Measurements from ENCODE around the gene FASTKD2.
"Not testable (repeated sequence)": the region's sequence is repeated elsewhere in the genome, so short reads cannot be mapped to it uniquely, and the experiment has no call there.

The FASTKD2 gene

DNA sequence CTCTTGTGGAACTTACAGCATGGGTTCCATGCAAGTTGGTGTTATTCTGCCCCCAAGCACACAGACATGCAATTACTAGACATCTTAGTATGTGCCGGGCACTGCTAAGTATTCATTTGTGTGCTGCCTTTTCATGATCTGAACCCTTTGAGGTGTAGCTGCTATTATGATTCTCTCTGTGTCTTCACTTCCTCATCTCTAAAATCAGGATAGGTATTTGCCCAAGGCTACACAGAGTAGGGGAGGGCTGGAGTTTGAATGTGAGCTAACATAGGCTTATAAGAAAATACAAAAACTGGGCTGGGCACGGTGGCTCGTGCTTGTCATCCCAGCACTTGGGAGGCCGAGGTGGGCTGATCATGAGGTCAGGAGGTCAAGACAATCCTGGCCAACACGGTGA is 27.2 kb downstream of the FASTKD2 start:
- Histone ChIP-seq H3K4me3 (ENCODE audit: extremely low read depth, insufficient read depth, low read length, poor library complexity, severe bottlenecking) (no peak overlapping the region), H3K9me3 (ENCODE audit: control insufficient read depth, low read length) (no peaks in the 10 kb centered on the region), H3K4me1 (ENCODE audit: control insufficient read depth, insufficient read depth, low read length, poor library complexity, severe bottlenecking) (no peaks in the 10 kb centered on the region), H3K27ac (ENCODE audit: low read depth, low read length, severe bottlenecking) (no peak overlapping the region), H3K36me3 (ENCODE audit: control insufficient read depth, insufficient read depth, low read length) (peaks cover 78% of the 10 kb centered on the region)
- WGBS, 2 experiments (ENCODE audit: insufficient coverage in 2 of 2), result 96% methylated on average over 3 of the region's 5 CpGs; no CpG with 5 or more reads in 1 of the 2 experiments

DNA sequence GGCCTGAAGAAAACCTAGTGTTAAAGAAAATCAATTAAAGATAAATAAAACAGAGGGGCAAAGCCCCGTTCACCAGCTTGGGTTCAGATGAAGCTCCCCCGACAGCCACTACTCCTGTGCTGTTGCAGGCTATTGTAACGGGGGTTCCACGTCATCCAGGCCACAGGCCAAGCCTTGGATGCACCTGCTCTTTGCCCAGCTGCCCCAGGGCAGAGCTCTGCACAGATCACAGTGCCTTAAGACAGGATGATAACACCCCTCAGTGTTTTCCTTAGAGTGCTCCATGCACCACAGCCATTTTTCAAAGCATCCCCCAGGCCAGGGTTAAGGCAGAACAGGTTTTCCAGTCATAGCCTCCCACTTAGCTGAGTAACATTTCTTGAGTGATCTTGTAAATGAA is 32.0 kb downstream of the FASTKD2 start:
- Histone ChIP-seq H3K4me1 (ENCODE audit: control insufficient read depth, insufficient read depth, low read length, poor library complexity, severe bottlenecking) (no peaks in the 10 kb centered on the region), H3K36me3 (ENCODE audit: control insufficient read depth, insufficient read depth, low read length) (peaks cover 41% of the 10 kb centered on the region), H3K4me3 (ENCODE audit: extremely low read depth, insufficient read depth, low read length, poor library complexity, severe bottlenecking) (no peak overlapping the region), H3K27ac (ENCODE audit: low read depth, low read length, severe bottlenecking) (no peak overlapping the region), H3K9me3 (ENCODE audit: control insufficient read depth, low read length) (no peaks in the 10 kb centered on the region)
- 96 to 98% methylated on average over 4 of the region's 4 CpGs for WGBS, 2 experiments (ENCODE audit: insufficient coverage in 2 of 2)

DNA sequence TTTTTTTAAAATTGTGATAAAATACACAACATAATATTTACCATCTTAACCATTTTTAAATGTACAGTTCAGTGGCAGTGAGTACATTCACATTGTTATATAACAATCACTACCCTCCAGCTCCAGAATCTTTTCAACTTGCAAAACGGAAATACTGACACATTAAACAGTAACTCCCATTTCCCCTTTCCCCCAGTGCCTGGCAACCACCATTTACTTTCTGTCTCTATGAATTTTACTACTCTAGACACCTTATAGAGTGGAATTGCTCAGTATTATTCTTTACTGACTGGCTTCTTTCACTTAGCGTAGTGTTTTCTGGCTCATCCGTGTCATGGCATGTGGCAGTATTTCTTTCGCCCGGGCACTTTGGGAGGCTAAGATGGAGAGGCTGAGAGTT is 32.6 kb downstream of the FASTKD2 start:
- Histone ChIP-seq H3K36me3 (ENCODE audit: control insufficient read depth, insufficient read depth, low read length) (peaks cover 36% of the 10 kb centered on the region), H3K4me3 (ENCODE audit: extremely low read depth, insufficient read depth, low read length, poor library complexity, severe bottlenecking) (no peak overlapping the region), H3K9me3 (ENCODE audit: control insufficient read depth, low read length) (no peaks in the 10 kb centered on the region), H3K27ac (ENCODE audit: low read depth, low read length, severe bottlenecking) (no peak overlapping the region), H3K4me1 (ENCODE audit: control insufficient read depth, insufficient read depth, low read length, poor library complexity, severe bottlenecking) (no peaks in the 10 kb centered on the region)
- 40 to 62% methylated on average over 1 to 3 of the region's 5 CpGs for WGBS, 2 experiments (ENCODE audit: insufficient coverage in 2 of 2)

DNA sequence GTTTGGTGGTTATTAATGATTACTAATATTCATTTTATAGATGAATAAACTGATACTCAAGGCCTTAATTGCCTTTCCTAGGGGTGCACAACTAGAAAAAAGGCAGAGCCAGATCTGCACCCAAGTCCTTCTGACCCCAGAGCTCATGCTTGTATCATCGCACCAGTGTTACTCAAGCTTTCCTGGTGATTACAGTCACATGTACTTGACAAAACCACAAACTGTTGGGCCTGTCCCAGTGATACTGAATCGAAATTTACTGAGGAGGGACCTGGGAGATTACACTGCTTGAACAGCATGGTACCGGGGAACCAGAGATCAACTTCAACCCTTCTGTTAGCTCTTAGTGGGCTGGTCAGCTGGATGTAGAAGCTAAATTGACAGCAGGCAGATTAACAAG is 33.7 kb downstream of the FASTKD2 start:
- Histone ChIP-seq H3K4me1 (ENCODE audit: control insufficient read depth, insufficient read depth, low read length, poor library complexity, severe bottlenecking) (no peaks in the 10 kb centered on the region), H3K27ac (ENCODE audit: low read depth, low read length, severe bottlenecking) (no peak overlapping the region), H3K4me3 (ENCODE audit: extremely low read depth, insufficient read depth, low read length, poor library complexity, severe bottlenecking) (no peak overlapping the region), H3K9me3 (ENCODE audit: control insufficient read depth, low read length) (no peaks in the 10 kb centered on the region), H3K36me3 (ENCODE audit: control insufficient read depth, insufficient read depth, low read length) (peaks cover 27% of the 10 kb centered on the region)
- WGBS, 2 experiments (ENCODE audit: insufficient coverage in 2 of 2), result 83 to 91% methylated on average over 3 of the region's 3 CpGs

DNA sequence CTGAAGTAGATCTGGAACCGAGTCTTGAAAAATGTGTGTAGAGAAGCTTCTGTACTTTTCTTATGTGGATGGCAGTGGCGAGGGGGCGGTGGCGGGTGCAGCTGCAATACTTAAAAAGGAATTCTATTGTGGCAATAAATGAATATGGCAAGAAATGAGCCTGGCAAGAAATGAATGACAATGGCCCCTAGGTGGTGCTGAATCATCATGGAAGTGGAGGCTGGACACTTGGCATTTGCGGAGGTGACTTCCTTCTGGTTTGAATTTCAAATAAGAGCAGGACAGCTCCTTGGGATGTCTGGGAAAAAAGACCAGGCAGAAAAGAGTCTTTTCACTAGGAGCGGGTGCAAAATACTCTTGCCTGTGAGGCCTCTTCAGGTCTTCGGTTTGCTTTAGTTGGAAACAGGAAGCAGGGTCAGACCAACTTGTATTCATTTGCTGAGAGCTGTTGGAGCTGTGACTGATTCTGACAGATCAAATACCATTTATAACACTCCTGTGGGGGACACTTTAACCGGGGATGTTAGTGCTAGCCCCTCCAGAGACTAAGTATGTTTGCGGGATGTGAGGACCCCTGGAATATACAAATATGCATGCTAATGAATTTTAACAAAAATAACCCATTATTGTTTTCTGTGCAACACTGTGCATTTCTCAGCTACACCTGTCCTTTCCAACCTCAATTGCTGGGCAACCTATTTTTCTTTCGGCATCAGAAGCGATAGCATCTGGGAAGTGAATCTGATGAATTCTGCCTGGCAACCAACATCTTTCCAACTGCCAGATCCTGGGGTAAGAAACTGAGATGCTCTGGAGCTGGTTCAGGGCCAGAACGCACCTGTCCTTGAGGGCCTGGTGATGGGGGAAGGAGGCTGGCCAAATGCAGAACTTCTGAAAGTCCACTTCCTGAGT is 35.4 kb downstream of the FASTKD2 start:
- Histone ChIP-seq H3K27ac (ENCODE audit: low read depth, low read length, severe bottlenecking) (no peak overlapping the region), H3K9me3 (ENCODE audit: control insufficient read depth, low read length) (no peaks in the 10 kb centered on the region), H3K36me3 (ENCODE audit: control insufficient read depth, insufficient read depth, low read length) (peaks cover 14% of the 10 kb centered on the region), H3K4me1 (ENCODE audit: control insufficient read depth, insufficient read depth, low read length, poor library complexity, severe bottlenecking) (peaks cover 4% of the 10 kb centered on the region), H3K4me3 (ENCODE audit: extremely low read depth, insufficient read depth, low read length, poor library complexity, severe bottlenecking) (no peak overlapping the region)
- 27 to 40% methylated on average over 6 to 7 of the region's 12 CpGs for WGBS, 2 experiments (ENCODE audit: insufficient coverage in 2 of 2)

DNA sequence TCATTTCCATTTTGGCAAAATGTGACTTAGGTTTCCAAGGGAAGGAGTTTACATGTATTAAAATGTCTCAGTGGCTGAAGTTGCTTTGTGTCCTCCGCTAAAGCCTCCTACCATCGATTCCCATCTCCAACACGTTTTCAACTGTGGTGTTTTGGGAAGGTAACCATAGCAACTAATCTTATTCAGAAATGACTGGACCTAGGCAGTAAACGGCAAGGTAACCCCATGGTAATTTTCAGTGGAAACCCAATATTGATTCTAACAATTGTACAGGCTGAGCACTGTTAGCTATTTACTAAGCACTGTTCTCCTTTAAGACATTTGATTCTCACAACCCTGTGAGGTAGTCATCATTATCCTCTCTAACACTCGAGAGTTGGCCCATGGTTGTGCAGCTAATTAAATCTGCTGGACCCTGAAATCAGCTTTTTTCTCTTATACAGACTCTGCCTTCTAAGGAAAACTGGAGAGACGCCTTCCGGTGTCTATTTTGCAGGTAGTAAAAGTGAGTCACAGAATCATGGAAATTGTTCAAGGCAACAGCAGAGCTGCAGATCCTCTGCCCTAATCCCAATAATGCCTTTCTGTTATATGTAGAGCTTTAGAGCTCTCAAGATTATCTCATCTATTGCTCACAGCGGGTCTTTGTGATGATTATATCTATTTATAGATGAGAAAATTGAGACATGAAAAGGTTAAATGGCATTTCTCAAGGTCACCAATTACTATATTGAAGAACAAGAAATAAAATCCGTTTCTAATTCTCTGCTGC is 36.2 kb downstream of the FASTKD2 start:
- Histone ChIP-seq H3K9me3 (ENCODE audit: control insufficient read depth, low read length) (no peaks in the 10 kb centered on the region), H3K36me3 (ENCODE audit: control insufficient read depth, insufficient read depth, low read length) (peaks cover 6% of the 10 kb centered on the region), H3K4me3 (ENCODE audit: extremely low read depth, insufficient read depth, low read length, poor library complexity, severe bottlenecking) (no peak overlapping the region), H3K27ac (ENCODE audit: low read depth, low read length, severe bottlenecking) (no peak overlapping the region), H3K4me1 (ENCODE audit: control insufficient read depth, insufficient read depth, low read length, poor library complexity, severe bottlenecking) (peaks cover 4% of the 10 kb centered on the region)
- WGBS, 2 experiments (ENCODE audit: insufficient coverage in 2 of 2), result 68% methylated on average over 3 of the region's 9 CpGs; no CpG with 5 or more reads in 1 of the 2 experiments

DNA sequence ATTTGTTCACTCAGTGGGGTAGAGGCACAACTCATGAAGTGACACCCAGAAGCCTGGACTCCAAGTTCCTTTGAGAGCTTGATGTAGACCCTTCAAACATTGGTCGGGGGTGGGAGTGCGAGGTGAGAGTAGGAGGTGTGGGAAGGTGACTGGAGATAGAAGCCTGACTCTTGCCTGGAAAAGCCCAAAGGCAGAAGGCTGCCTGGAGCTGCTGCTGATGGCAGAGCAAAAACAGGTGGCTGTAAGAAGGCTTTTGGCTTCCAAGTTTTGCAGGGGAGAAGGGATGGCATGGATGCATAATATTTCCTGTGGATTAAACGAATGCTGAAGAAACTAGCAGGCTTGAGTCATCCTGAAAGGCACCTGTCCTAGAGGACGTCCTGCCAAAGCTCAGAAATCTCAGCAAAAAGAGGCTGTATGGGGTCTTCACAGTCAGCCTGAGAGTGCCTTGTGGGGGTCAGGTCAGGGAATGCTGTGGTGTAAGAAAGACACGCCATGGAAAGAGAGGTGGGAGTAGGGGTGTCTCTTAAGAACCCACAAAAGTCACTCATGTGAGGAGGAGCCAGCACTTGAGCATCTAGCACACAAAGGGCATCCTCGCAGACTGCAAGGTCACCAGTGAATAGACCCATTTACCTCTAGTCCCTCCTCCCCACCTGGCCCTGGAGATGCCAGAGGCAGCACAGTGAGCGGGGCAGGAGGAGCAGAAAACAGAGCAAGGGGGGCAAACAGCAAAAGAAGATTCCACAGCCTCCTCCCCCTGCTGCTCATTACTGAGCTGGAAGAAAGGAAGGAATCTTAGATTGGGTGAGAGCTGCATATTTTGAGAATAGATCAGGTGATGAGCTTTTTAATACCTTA is 37.5 kb downstream of the FASTKD2 start:
- no peaks in the 10 kb centered on the region for H3K36me3 ChIP-seq (ENCODE audit: control insufficient read depth, insufficient read depth, low read length)
- H3K27ac ChIP-seq (ENCODE audit: low read depth, low read length, severe bottlenecking), result no peak overlapping the region
- H3K4me1 ChIP-seq (ENCODE audit: control insufficient read depth, insufficient read depth, low read length, poor library complexity, severe bottlenecking), result peaks cover 4% of the 10 kb centered on the region
- H3K4me3 ChIP-seq (ENCODE audit: extremely low read depth, insufficient read depth, low read length, poor library complexity, severe bottlenecking), result no peak overlapping the region
- WGBS, 2 experiments (ENCODE audit: insufficient coverage in 2 of 2), result 83 to 93% methylated on average over 4 to 6 of the region's 7 CpGs
- no peaks in the 10 kb centered on the region for H3K9me3 ChIP-seq (ENCODE audit: control insufficient read depth, low read length)

DNA sequence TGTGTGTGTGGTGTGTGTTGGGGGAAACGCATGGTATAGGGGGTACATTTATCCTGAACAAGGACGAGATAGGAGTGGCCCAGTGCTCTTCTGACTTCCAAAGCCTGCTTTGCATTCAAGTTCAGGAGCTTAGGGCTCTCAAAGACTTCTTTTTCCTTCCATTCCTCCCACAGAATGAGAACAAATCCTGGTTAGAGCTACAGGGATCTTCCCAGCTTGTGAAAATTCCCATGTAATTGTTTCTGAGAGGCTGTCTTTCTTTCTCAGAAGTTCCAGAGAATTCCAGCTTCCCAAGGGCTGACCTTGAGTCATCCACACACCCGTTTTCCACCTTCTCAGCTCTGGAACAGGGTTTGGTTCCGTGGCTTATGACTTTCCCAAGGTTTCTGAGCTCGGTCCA is 38.9 kb downstream of the FASTKD2 start:
- no peak overlapping the region for H3K27ac ChIP-seq (ENCODE audit: low read depth, low read length, severe bottlenecking)
- no peaks in the 10 kb centered on the region for H3K36me3 ChIP-seq (ENCODE audit: control insufficient read depth, insufficient read depth, low read length)
- H3K4me1 ChIP-seq (ENCODE audit: control insufficient read depth, insufficient read depth, low read length, poor library complexity, severe bottlenecking), result peaks cover 4% of the 10 kb centered on the region
- no peak overlapping the region for H3K4me3 ChIP-seq (ENCODE audit: extremely low read depth, insufficient read depth, low read length, poor library complexity, severe bottlenecking)
- 59 to 65% methylated on average over 2 to 3 of the region's 5 CpGs for WGBS, 2 experiments (ENCODE audit: insufficient coverage in 2 of 2)
- H3K9me3 ChIP-seq (ENCODE audit: control insufficient read depth, low read length), result no peaks in the 10 kb centered on the region

DNA sequence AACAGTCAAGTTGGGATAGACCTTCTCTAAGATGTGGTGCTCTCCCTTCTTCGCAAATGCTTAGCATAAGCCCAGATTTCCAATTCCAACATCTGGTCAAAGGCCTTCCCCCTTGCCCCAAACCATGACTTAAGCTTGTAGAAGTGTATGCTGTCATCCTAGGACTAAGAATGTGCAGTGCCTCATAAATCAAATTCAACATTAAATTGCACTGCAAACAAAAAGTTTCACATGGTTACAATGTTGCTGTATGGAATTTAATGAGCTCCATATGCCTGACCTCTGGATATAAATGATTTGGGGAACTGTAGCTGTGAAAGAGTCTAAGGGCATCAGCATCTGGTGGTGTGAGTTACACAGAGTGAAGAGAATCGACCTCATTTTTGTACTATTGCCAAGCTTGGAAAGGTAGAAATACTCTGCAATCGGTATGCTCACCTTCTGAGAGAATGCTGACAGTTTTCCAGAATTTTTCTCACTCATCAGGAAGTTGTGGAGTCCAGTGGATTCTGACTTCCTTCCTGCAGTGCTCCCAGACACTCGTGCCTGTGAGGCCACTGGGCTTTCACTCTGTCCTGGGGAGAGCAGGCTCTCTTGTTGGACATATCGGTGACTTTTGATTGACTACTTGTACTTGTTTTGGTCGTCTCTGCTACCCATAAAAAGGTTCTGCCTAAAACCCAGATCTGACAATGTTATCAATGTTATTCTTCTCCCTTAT is 40.6 kb downstream of the FASTKD2 start:
- no peak overlapping the region for H3K27ac ChIP-seq (ENCODE audit: low read depth, low read length, severe bottlenecking)
- WGBS, 2 experiments (ENCODE audit: insufficient coverage in 2 of 2), result 85 to 92% methylated on average over 4 to 5 of the region's 6 CpGs
- H3K4me1 ChIP-seq (ENCODE audit: control insufficient read depth, insufficient read depth, low read length, poor library complexity, severe bottlenecking), result peaks cover 4% of the 10 kb centered on the region
- no peak overlapping the region for H3K4me3 ChIP-seq (ENCODE audit: extremely low read depth, insufficient read depth, low read length, poor library complexity, severe bottlenecking)
- H3K36me3 ChIP-seq (ENCODE audit: control insufficient read depth, insufficient read depth, low read length), result no peaks in the 10 kb centered on the region
- no peaks in the 10 kb centered on the region for H3K9me3 ChIP-seq (ENCODE audit: control insufficient read depth, low read length)

DNA sequence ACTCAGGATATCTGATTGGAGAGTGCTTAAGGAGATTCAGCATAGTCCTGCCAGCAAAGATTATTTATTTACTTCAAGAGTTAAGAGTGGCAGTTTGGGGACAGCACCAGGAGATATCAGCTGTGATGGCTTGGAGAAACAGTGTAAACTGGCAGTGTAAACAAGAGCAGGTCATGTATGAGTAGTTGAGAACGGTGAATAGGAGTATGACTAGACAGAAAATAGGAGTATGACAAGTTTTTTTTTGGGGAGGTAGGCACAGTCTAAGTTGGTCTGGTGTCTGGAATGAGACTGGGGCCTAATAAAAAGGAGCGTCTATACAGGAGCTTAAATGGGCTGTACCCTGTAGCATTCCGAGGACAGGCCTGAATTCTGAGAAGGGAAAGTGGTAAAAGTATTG is 42.2 kb downstream of the FASTKD2 start:
- 67% methylated on average over 1 of the region's 3 CpGs; no CpG with 5 or more reads in 1 of the 2 experiments for WGBS, 2 experiments (ENCODE audit: insufficient coverage in 2 of 2)

More for the DNA sequence above, 42.2 kb downstream of the FASTKD2 start:
- not testable (repeated sequence) for H3K4me1 ChIP-seq (ENCODE audit: control insufficient read depth, insufficient read depth, low read length, poor library complexity, severe bottlenecking); H3K36me3 ChIP-seq (ENCODE audit: control insufficient read depth, insufficient read depth, low read length); H3K27ac ChIP-seq (ENCODE audit: low read depth, low read length, severe bottlenecking); H3K9me3 ChIP-seq (ENCODE audit: control insufficient read depth, low read length); H3K4me3 ChIP-seq (ENCODE audit: extremely low read depth, insufficient read depth, low read length, poor library complexity, severe bottlenecking)
